Fibroblast of villous mesenchyme (primary cell): ENCODE results near the gene MRPL42. TPM values are rescaled to one million over a fixed set of nuclear protein-coding genes. Genes with fewer than 3 reads are reported as not detected.

Source experiments
- DNase-seq: peaks from one replicate; pipeline ENCODE4 v3.0.0-alpha.2; 2010; ENCODE audit warnings: low read depth
- H3K4me3 ChIP-seq: 2 replicates; pipeline ENCODE4 v1.5.1; 2011; ENCODE audit warnings: low read depth, mild to moderate bottlenecking, low read length
- total RNA-seq: library from RNA; depleted of rRNA; stranded (reverse); fragments of >200 nt; gene quantifications from 2 replicates; pipeline ENCODE4 v1.2.3, GENCODE V29; 2012
- TF ChIP-seq, protein P1 (sequence below): IDR thresholded peaks from 2 replicates; pipeline ENCODE4 v1.5.1; 2012; ENCODE audit warnings: low read depth, mild to moderate bottlenecking, low read length; ENCODE audit not compliant: insufficient read depth

Gene MRPL42
- 29.3 and 57.0 TPM in 2 replicates for total RNA-seq

GRCh38 chr12:93467351-93468007 lies at the start of gene MRPL42:
MRPL42 (plus strand) TSS chr12:93467514; CDS start chr12:93469286, 1,772 bp downstream.
- peak within 1 kb of the TSS; percentile 68 for H3K4me3 ChIP-seq
- DNase-seq = peak; percentile 84
- TF ChIP-seq, protein P1, sequence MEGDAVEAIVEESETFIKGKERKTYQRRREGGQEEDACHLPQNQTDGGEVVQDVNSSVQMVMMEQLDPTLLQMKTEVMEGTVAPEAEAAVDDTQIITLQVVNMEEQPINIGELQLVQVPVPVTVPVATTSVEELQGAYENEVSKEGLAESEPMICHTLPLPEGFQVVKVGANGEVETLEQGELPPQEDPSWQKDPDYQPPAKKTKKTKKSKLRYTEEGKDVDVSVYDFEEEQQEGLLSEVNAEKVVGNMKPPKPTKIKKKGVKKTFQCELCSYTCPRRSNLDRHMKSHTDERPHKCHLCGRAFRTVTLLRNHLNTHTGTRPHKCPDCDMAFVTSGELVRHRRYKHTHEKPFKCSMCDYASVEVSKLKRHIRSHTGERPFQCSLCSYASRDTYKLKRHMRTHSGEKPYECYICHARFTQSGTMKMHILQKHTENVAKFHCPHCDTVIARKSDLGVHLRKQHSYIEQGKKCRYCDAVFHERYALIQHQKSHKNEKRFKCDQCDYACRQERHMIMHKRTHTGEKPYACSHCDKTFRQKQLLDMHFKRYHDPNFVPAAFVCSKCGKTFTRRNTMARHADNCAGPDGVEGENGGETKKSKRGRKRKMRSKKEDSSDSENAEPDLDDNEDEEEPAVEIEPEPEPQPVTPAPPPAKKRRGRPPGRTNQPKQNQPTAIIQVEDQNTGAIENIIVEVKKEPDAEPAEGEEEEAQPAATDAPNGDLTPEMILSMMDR = peak; percentile 68

DNA sequence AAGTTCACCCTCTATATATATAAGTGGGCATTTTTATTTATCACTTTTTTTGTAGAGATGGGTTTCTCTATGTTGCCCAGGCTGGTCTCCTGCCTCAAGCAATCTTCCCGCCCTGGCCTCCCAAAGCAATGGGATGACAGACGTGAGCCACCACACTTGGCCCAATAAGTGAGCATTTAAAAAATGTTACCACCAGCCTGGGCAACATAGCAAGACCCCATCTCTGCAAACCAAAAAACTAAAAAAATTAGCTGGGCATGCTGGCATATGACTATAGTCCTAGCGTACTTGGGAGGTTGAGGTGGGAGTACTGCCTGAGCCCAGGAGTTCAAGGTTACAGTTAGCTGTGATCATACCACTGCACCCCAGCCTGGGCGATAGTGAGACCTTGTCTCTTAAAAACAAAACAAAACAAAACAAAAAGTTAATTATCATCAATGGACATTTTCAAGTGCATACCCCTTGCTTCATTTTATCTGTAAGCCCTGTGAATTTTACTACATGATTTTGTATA lies 49.3 kb upstream of the MRPL42 start:
- TF ChIP-seq, protein P1 = no peak
- DNase-seq = no peak
- H3K4me3 ChIP-seq = no peak overlapping the region

GRCh38 chr12:93419388-93420034 lies 47.8 kb upstream of the MRPL42 start:
- peak; percentile 79 for DNase-seq
- H3K4me3 ChIP-seq = no peak overlapping the region
- TF ChIP-seq, protein P1 = peak; percentile 56

- DNase-seq = no peak
- H3K4me3 ChIP-seq = no peak overlapping the region
- TF ChIP-seq, protein P1 = no peak
Measured at GRCh38 chr12:93422050-93422449, 45.3 kb upstream of the MRPL42 start.

GRCh38 chr12:93425736-93426411 lies 41.4 kb upstream of the MRPL42 start:
- H3K4me3 ChIP-seq = no peak overlapping the region
- no peak for DNase-seq
- TF ChIP-seq, protein P1 = no peak

DNA sequence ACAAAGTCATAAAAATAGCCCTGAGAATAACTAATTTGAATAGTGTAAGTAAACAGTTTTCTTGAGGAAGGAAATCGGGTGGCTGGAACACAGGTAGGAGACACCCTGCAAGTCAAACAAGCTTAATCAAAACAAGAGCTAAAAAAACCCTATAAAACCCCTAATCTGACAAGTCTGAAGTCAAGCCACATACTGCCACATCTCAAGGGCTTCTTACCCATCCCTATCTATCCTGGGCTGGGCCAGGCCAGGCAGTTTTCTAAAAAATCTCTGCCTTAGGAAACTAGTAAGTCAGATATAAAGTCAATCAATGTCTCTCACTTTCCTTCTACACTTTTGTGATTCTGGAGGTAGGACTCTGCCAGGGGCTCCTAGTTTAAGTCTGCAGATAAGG lies 40.9 kb upstream of the MRPL42 start:
- no peak overlapping the region for H3K4me3 ChIP-seq
- no peak for DNase-seq
- TF ChIP-seq, protein P1 = no peak
